ENCODE measurements around the gene YIF1A. TPM values are rescaled to one million over a fixed set of nuclear protein-coding genes. Genes with fewer than 3 reads are reported as not detected.

YIF1A gene
- 237 and 239 TPM in 2 replicates for total RNA-seq

GRCh38 chr11:66288671-66289547, at the start of gene YIF1A:
Gene YIF1A (minus strand): TSS chr11:66289143. CDS start chr11:66288985, 158 bp downstream.

GRCh38 chr11:66336234-66337102, 47.5 kb upstream of the YIF1A start, which contains the start of gene RIN1:
Gene RIN1 (minus strand): TSS chr11:66336434. CDS start chr11:66336402, 32 bp downstream.

GRCh38 chr11:66316849-66317251, 27.9 kb upstream of the YIF1A start, which contains the start of gene CD248:
Gene CD248 (minus strand): TSS chr11:66317044. CDS start chr11:66317027, 17 bp downstream.

GRCh38 chr11:66291706-66292542, 3.0 kb upstream of the YIF1A start, which contains the start of gene TMEM151A:
Gene TMEM151A (plus strand): TSS chr11:66291894. CDS start chr11:66292014, 120 bp downstream.

GRCh38 chr11:66277471-66278362, 11.2 kb downstream of the YIF1A start, which contains the start of gene CNIH2:
Gene CNIH2 (plus strand): TSS chr11:66278175. CDS start chr11:66278457, 282 bp downstream.

GRCh38 chr11:66268244-66268951, 20.5 kb downstream of the YIF1A start, which contains the start of gene RAB1B:
Gene RAB1B (plus strand): TSS chr11:66268639. CDS start chr11:66268680, 41 bp downstream.

Other genes starting within 250 kb of the YIF1A start
- under 0.01 and 0.14 TPM in 2 replicates for gene GAL3ST3, start 240.0 kb downstream of the YIF1A start, total RNA-seq
- 81.8 and 115 TPM in 2 replicates for gene SF3B2, start 236.8 kb downstream of the YIF1A start, total RNA-seq
- 17.9 and 28.0 TPM in 2 replicates for gene PACS1, start 218.9 kb downstream of the YIF1A start, total RNA-seq
- gene KLC2, start 31.4 kb downstream of the YIF1A start, total RNA-seq: 12.7 and 18.8 TPM in 2 replicates
- 47.9 and 58.0 TPM in 2 replicates for gene RAB1B, start 20.5 kb downstream of the YIF1A start, total RNA-seq
- gene CNIH2, start 11.0 kb downstream of the YIF1A start, total RNA-seq: 0.28 TPM in 1 of 2 replicates, not detected in the other
- gene TMEM151A, start 2.8 kb upstream of the YIF1A start, total RNA-seq: under 0.01 and 0.18 TPM in 2 replicates
- 60.8 and 63.9 TPM in 2 replicates for gene CD248, start 27.9 kb upstream of the YIF1A start, total RNA-seq
- 9.7 and 16.2 TPM in 2 replicates for gene RIN1, start 47.3 kb upstream of the YIF1A start, total RNA-seq
- 49.1 and 54.2 TPM in 2 replicates for gene BRMS1, start 56.0 kb upstream of the YIF1A start, total RNA-seq
- gene B4GAT1, start 58.5 kb upstream of the YIF1A start, total RNA-seq: 28.2 and 43.2 TPM in 2 replicates
- gene SLC29A2, start 82.6 kb upstream of the YIF1A start, total RNA-seq: 0.09 and 0.14 TPM in 2 replicates
- not detected in 2 replicates for gene NPAS4, start 131.9 kb upstream of the YIF1A start, total RNA-seq
- gene MRPL11, start 149.7 kb upstream of the YIF1A start, total RNA-seq: 40.4 and 41.0 TPM in 2 replicates
- 16.1 and 22.7 TPM in 2 replicates for gene PELI3, start 177.8 kb upstream of the YIF1A start, total RNA-seq
- gene DPP3, start 191.3 kb upstream of the YIF1A start, total RNA-seq: 37.3 and 48.8 TPM in 2 replicates
- gene BBS1, start 221.5 kb upstream of the YIF1A start, total RNA-seq: 19.1 and 27.7 TPM in 2 replicates